ENCODE data around the gene CST9.

- TF ChIP-seq CTCF (IDR thresholded peaks at IDR 0.05) (no peak), POLR2A (IDR thresholded peaks at IDR 0.05) (no peak), EP300 (IDR thresholded peaks at IDR 0.05) (no peak)
Measured at GRCh38 chr20:23586735-23587525, 18.8 kb downstream of the CST9 start.
